ENCODE results near the gene TFF3. TPM values are rescaled to one million over a fixed set of nuclear protein-coding genes. Genes with fewer than 3 reads are reported as not detected.

TFF3 gene
- total and polyA plus RNA-seq, 7 donors, result 14.3 to 7,065 (median 45.1) TPM

DNA sequence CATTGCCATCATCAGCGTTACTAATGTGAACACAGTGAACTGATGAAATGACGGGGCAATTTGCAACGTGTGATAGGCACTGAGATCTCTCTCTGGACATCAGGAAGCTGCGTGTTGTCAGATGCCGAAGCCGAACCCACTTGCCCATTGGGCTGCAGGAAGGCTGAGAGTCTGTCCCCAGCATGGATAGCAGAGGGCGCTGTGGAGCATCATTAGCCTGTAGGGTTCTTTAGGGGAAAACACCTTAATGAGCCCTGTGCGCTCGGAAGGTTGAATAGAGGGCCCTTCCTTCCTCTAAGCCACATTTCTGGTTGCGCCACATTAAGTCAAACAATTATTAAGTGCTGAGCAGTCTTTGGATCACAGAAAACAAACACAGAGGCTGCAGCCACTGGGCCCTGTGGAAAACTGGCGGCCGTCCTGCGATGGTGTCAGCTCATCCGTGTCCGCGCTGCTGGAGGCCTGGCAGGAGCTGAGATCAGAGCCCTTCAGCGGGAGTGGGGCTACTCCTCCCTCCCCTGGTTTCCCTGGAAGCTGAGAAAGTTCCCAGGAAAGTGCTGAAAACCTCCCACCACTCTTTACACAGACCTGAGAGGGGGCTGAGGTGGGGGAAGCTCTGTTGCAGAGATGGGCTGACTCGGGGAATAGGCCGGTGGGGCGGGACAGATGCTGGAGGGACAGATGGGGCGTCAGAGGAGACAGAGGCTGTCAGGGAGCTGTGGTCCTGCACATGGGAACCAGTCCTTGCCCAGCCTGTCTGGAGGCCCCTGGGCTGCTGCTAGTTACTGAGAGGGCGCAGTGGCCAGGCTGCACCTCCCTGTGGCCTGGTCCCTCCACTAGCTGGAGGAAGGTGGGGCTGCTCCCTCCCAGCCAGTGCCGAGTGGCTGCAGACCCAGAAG lies 22.9 kb upstream of the TFF3 start:
- TF ChIP-seq, protein P1, sequence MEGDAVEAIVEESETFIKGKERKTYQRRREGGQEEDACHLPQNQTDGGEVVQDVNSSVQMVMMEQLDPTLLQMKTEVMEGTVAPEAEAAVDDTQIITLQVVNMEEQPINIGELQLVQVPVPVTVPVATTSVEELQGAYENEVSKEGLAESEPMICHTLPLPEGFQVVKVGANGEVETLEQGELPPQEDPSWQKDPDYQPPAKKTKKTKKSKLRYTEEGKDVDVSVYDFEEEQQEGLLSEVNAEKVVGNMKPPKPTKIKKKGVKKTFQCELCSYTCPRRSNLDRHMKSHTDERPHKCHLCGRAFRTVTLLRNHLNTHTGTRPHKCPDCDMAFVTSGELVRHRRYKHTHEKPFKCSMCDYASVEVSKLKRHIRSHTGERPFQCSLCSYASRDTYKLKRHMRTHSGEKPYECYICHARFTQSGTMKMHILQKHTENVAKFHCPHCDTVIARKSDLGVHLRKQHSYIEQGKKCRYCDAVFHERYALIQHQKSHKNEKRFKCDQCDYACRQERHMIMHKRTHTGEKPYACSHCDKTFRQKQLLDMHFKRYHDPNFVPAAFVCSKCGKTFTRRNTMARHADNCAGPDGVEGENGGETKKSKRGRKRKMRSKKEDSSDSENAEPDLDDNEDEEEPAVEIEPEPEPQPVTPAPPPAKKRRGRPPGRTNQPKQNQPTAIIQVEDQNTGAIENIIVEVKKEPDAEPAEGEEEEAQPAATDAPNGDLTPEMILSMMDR (IDR thresholded peaks at IDR 0.05), result peak in 3 of 4 experiments; percentile 35 to 55 (median 49)
- no peak for TF ChIP-seq POLR2A (IDR thresholded peaks at IDR 0.05)
- TF ChIP-seq EP300 (IDR thresholded peaks at IDR 0.05), result no peak
- TF ChIP-seq POLR2AphosphoS5 (IDR thresholded peaks at IDR 0.05), result peak in 1 of 4 donors; percentile 8
- no peaks in the 10 kb centered on the region for H3K9me3 ChIP-seq
- DNase-seq, result peak; percentile 75
- no peaks in the 10 kb centered on the region for H3K36me3 ChIP-seq
- peaks cover 0 to 30% (median 6%) of the 10 kb centered on the region in 3 donors for H3K27me3 ChIP-seq
- 47 to 51% methylated on average over 23 of the region's 23 CpGs for WGBS, 2 donors
- peaks cover 0 to 7% (median 0%) of the 10 kb centered on the region in 4 donors for H3K4me1 ChIP-seq
- H3K4me3 ChIP-seq, result no peak overlapping the region
- H3K27ac ChIP-seq, result no peak overlapping the region
- intact Hi-C loops (cut with DNase I), result no loop called here

DNA sequence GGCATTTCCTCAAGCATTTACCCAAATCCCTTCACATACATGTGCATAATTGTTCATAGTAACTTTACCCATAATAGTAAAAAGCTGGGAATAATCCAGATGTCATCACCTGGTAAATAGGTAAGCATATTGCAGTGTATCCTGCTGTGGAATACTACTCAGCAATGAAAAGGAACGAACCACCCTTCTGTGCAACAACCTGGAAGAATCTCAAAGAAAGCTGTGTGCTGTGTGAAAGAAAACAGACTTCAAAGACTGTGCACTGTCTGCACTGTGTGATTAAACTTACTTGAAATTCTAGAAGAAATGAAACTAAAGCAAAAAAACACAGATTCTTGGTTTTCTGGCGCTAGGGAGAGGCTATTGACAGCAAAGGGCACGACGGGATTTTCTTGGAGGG lies 22.1 kb upstream of the TFF3 start:
- H3K36me3 ChIP-seq, result no peaks in the 10 kb centered on the region
- intact Hi-C loops (cut with DNase I), result no loop called here
- peak; percentile 5 for DNase-seq
- no peaks in the 10 kb centered on the region for H3K9me3 ChIP-seq
- H3K27ac ChIP-seq, result no peak overlapping the region
- 43 to 78% methylated on average over 4 of the region's 4 CpGs for WGBS, 2 donors
- peaks cover 0 to 38% (median 6%) of the 10 kb centered on the region in 3 donors for H3K27me3 ChIP-seq
- TF ChIP-seq EP300 (IDR thresholded peaks at IDR 0.05) (no peak), POLR2AphosphoS5 (IDR thresholded peaks at IDR 0.05) (no peak), POLR2A (IDR thresholded peaks at IDR 0.05) (no peak)
- TF ChIP-seq, protein P1 (IDR thresholded peaks at IDR 0.05), result no peak
- H3K4me3 ChIP-seq, result no peak overlapping the region
- H3K4me1 ChIP-seq, result peaks cover 0 to 7% (median 0%) of the 10 kb centered on the region in 4 donors

DNA sequence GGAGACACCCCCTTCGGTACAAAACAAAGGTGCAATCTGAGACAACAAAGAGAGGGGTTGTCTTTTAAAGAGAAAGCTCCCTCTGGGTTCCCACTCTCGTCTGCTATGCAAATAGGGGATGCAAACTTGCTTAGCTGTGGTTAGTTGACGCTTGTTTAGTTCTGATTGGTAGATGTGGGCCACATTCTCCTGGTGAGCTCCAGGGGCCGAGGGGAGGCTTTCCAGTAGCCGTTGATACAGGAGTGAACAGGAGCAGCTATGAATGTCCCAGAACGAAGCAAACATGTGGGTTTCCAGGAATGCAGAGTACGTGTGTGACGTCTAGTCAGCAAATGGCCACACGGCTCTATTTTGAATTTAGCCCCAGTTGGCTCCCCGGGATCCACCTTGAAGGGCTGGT lies 20.8 kb upstream of the TFF3 start:
- Histone ChIP-seq H3K27me3 (peaks cover 0 to 41% (median 6%) of the 10 kb centered on the region in 3 donors), H3K9me3 (no peaks in the 10 kb centered on the region), H3K4me1 (peaks cover 0 to 7% (median 0%) of the 10 kb centered on the region in 4 donors), H3K36me3 (no peaks in the 10 kb centered on the region), H3K4me3 (no peak overlapping the region), H3K27ac (no peak overlapping the region)
- TF ChIP-seq POLR2A (IDR thresholded peaks at IDR 0.05), result no peak
- no peak for TF ChIP-seq POLR2AphosphoS5 (IDR thresholded peaks at IDR 0.05)
- TF ChIP-seq, protein P1 (IDR thresholded peaks at IDR 0.05), result no peak
- no peak for TF ChIP-seq EP300 (IDR thresholded peaks at IDR 0.05)
- intact Hi-C loops (cut with DNase I), result no loop called here
- peak; percentile 15 for DNase-seq
- WGBS, 2 donors, result 66 to 78% methylated on average over 10 of the region's 10 CpGs

DNA sequence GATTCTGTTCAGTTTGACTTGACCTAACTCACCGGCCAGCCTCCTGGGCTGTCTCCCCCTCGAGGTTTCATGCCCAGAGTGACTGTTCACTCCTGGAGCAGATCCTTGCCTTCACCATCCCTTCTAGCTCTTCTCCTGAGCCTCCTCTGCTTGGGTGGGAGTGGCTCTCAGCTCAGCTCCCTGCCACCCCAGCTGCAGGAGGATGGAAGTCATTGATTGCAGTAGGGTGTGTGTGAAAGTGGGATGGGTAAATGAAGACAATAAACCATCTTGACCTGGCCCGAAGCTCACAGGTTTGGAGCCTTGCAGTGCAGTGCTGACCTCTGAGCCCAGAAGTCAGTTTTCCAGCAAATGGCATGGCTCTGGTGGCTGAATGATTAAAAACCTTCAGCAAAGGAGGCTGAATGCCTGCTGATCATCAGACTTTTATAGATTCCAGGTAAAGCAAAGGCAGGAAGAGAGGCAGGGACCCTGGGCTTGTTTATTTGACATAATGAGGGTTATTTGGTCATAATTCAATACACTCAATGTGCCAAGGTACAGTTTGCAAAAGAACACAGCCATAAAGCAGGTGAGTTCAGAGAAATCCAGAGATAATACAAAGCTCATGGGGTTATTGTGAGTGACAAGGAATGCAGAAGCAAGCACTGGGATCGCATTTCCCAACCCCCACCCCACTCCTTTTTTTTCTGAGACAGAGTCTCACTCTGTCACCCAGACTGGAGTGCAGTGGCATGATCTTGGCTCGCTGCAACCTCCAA lies 17.5 kb upstream of the TFF3 start:
- Histone ChIP-seq H3K4me3 (no peak overlapping the region), H3K4me1 (peaks cover 0 to under 1% (median 0%) of the 10 kb centered on the region in 4 donors), H3K36me3 (no peaks in the 10 kb centered on the region), H3K27ac (no peak overlapping the region), H3K9me3 (no peaks in the 10 kb centered on the region), H3K27me3 (peaks cover 0 to 41% (median 6%) of the 10 kb centered on the region in 3 donors)
- TF ChIP-seq POLR2AphosphoS5 (IDR thresholded peaks at IDR 0.05) (no peak), EP300 (IDR thresholded peaks at IDR 0.05) (no peak), POLR2A (IDR thresholded peaks at IDR 0.05) (no peak)
- TF ChIP-seq, protein P1 (IDR thresholded peaks at IDR 0.05), result no peak
- 15 to 63% methylated on average over 5 of the region's 5 CpGs for WGBS, 2 donors
- intact Hi-C loops (cut with DNase I), result no loop called here
- DNase-seq, result no peak
